Panc1 (cell line): Measurements from ENCODE around the gene ZP1. TPM values are rescaled to one million over a fixed set of nuclear protein-coding genes. Genes with fewer than 3 reads are reported as not detected.
"Not testable (repeated sequence)": the region's sequence is repeated elsewhere in the genome, so short reads cannot be mapped to it uniquely, and the experiment has no call there.

Experiments
- ATAC-seq: fragments of 200-7000 bp; cut with Tn5 transposase; 2 replicates; pipeline ENCODE4 v1.9.1; 2020; ENCODE audit warnings: mild to moderate bottlenecking, moderate library complexity
- BruUV-seq: library from RNA; stranded (reverse); fragments of 400-500 nt; replicated peaks from 2 replicates; lab custom pipeline; 2021; lab: Mats Ljungman, UMichigan
- CTCF ChIA-PET: fragments of 300-600 bp; sonication (Branson Sonifier 250); formaldehyde crosslinking; loops from one replicate; lab custom pipeline; 2022; ENCODE audit warnings: antibody characterized with exemption; lab: Charles Lee
- POLR2A ChIA-PET: fragments of 300-600 bp; sonication (Branson Sonifier 250); formaldehyde crosslinking; loops from one replicate; lab custom pipeline; 2022; ENCODE audit warnings: antibody characterized with exemption; lab: Charles Lee
- DNase-seq: peaks from one replicate; pipeline ENCODE4 v3.0.0-alpha.2; 2010; ENCODE audit warnings: low read depth, low spot score
- H3K27ac ChIP-seq: 2 replicates; pipeline ENCODE4 v1.5.1; 2011; ENCODE audit warnings: mild to moderate bottlenecking, low read length, inconsistent platforms
- H3K27me3 ChIP-seq: fragments of 200-500 bp; sonication (Bioruptor generic); 2 replicates; pipeline ENCODE4 v1.6.0; 2014; ENCODE audit warnings: low read length, inconsistent platforms; ENCODE audit not compliant: control insufficient read depth, insufficient read depth
- H3K36me3 ChIP-seq: fragments of 200-500 bp; sonication (Bioruptor generic); 2 replicates; pipeline ENCODE4 v1.5.1; 2014; ENCODE audit warnings: inconsistent platforms, mild to moderate bottlenecking, low read length, moderate library complexity; ENCODE audit not compliant: control insufficient read depth, insufficient read depth
- H3K4me1 ChIP-seq: 2 replicates; pipeline ENCODE4 v1.5.1; 2011; ENCODE audit warnings: inconsistent platforms, mild to moderate bottlenecking, low read length, moderate library complexity; ENCODE audit not compliant: control insufficient read depth, insufficient read depth
- H3K4me3 ChIP-seq, 2 experiments: 2 replicates each; pipeline ENCODE4 v1.5.1; 2011 to 2012; ENCODE audit warnings: low read depth in 2 of 2, low read length in 2 of 2, mild to moderate bottlenecking in 2 of 2, inconsistent platforms in 1 of 2, moderate library complexity in 1 of 2
- H3K9me3 ChIP-seq: fragments of 200-500 bp; sonication (Bioruptor generic); 2 replicates; pipeline ENCODE4 v1.5.1; 2014; ENCODE audit warnings: low read depth, mild to moderate bottlenecking, inconsistent platforms, low read length, moderate library complexity; ENCODE audit not compliant: control insufficient read depth, insufficient read depth
- POLR2AphosphoS5 ChIP-seq: IDR thresholded peaks from 2 replicates; pipeline ENCODE4 v1.6.1; 2012; ENCODE audit warnings: mild to moderate bottlenecking, low read depth, low read length, moderate library complexity
- SIN3A ChIP-seq: IDR thresholded peaks from 2 replicates; pipeline ENCODE4 v1.6.1; 2012; ENCODE audit warnings: low read depth, mild to moderate bottlenecking, low read length, moderate library complexity, borderline replicate concordance; ENCODE audit not compliant: insufficient read depth
- TCF7L2 ChIP-seq: IDR thresholded peaks from 2 replicates; pipeline ENCODE4 v1.6.1; 2011; ENCODE audit warnings: mild to moderate bottlenecking, low read depth, low read length, inconsistent platforms
- in situ Hi-C: cut with HindIII; loops from 2 replicates; pipeline ENCODE4 v1.10.0; 2016; ENCODE audit warnings: low sequenced_read_pairs, low pct_unique_long_range_greater_than_20kb
- intact Hi-C: fragments of 100-400 bp; cut with micrococcal nuclease; formaldehyde crosslinking; loops from one replicate; pipeline ENCODE4 v1.10.0; 2022; ENCODE audit not compliant: unreplicated experiment
- total RNA-seq: library from RNA; stranded (reverse); gene quantifications from one replicate; pipeline ENCODE4 v1.2.1, GENCODE V29; 2021; ENCODE audit not compliant: unreplicated experiment
- TF ChIP-seq, protein P1 (sequence below), 2 experiments: IDR thresholded peaks; 2 replicates each; pipeline ENCODE4 v1.6.1; 2011 to 2012; ENCODE audit warnings: low read depth in 2 of 2, control low read depth in 1 of 2, low read length in 1 of 2, mild to moderate bottlenecking in 1 of 2, moderate library complexity in 1 of 2; ENCODE audit not compliant: insufficient read depth in 1 of 2
- TF ChIP-seq, protein P2 (sequence below): fragments of 450-650 bp; IDR thresholded peaks from 2 replicates; pipeline ENCODE4 v1.5.1; 2017; ENCODE audit warnings: mild to moderate bottlenecking

The ZP1 gene
- total RNA-seq, 1 experiment from 2014 or later = not detected

DNA sequence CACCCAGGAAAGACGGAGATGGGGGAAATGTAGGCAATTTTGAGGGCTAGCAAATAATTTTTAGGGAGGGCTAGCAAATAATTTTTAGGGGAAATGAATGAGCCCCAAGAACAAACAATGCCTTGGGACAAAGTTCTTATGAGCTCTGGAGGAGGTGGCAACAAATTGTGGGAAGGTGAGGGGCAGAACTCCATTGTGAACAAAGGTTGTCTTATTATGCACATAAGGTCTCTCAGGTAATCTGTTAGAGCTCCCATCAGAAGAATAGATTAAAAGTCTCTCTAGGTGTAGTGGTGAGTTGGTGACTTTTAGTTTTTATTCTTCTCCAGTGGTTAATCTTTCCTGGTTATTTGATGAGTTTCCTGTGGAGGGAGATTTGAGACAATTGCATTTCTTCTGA is 41.5 kb downstream of the ZP1 start:
- intact Hi-C loops = no loop called here

DNA sequence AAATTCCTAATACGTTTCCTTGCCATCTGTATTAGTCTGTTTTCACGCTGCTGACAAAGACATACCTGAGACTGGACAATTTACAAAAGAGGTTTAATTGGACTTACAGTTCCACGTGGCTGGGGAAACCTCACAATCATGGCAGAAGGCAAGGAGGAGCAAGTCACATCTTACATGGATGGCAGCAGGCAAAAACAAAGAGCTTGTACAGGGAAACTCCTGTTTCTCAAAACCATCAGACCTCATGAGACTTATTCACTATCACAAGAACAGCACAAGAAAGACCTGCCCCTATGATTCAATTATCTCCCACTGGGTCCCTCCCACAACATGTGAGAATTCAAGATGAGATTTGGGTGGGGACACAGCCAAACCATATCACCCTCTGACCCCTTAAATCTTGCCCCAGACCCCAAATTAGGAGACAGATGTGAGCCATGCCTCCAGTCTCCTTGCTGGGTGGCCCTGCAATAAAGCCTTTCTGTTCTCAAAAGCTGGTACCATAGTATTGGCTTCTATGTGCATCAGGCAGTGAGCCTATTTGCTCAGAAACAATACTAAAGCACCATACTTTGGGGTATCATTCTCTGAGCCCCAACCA is 42.4 kb downstream of the ZP1 start:
- H3K9me3 ChIP-seq, CTCF ChIA-PET, BruUV-seq, H3K4me3 ChIP-seq, H3K36me3 ChIP-seq, DNase-seq, intact Hi-C loops, H3K27me3 ChIP-seq, ATAC-seq, in situ Hi-C loops, H3K27ac ChIP-seq, POLR2A ChIA-PET: not testable (repeated sequence)
- peaks cover 17% of the 10 kb centered on the region for H3K4me1 ChIP-seq

More for the DNA sequence above, 41.5 kb downstream of the ZP1 start:
- CTCF ChIA-PET = no interaction called here
- no peak for DNase-seq
- Histone ChIP-seq H3K27me3 (0 out of 2 replicates have a peak, but pooled peaks cover 3% of the 10 kb centered on the region), H3K27ac (no peak overlapping the region), H3K9me3 (no peaks in the 10 kb centered on the region), H3K4me1 (peaks cover 19% of the 10 kb centered on the region), H3K4me3 (no peak overlapping the region), H3K36me3 (peaks cover 3% of the 10 kb centered on the region)
- in situ Hi-C loops = no loop called here
- no peak for TF ChIP-seq POLR2AphosphoS5
- TF ChIP-seq SIN3A = no peak
- TF ChIP-seq, protein P1, sequence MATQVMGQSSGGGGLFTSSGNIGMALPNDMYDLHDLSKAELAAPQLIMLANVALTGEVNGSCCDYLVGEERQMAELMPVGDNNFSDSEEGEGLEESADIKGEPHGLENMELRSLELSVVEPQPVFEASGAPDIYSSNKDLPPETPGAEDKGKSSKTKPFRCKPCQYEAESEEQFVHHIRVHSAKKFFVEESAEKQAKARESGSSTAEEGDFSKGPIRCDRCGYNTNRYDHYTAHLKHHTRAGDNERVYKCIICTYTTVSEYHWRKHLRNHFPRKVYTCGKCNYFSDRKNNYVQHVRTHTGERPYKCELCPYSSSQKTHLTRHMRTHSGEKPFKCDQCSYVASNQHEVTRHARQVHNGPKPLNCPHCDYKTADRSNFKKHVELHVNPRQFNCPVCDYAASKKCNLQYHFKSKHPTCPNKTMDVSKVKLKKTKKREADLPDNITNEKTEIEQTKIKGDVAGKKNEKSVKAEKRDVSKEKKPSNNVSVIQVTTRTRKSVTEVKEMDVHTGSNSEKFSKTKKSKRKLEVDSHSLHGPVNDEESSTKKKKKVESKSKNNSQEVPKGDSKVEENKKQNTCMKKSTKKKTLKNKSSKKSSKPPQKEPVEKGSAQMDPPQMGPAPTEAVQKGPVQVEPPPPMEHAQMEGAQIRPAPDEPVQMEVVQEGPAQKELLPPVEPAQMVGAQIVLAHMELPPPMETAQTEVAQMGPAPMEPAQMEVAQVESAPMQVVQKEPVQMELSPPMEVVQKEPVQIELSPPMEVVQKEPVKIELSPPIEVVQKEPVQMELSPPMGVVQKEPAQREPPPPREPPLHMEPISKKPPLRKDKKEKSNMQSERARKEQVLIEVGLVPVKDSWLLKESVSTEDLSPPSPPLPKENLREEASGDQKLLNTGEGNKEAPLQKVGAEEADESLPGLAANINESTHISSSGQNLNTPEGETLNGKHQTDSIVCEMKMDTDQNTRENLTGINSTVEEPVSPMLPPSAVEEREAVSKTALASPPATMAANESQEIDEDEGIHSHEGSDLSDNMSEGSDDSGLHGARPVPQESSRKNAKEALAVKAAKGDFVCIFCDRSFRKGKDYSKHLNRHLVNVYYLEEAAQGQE (IDR thresholded peaks at IDR 0.05; ENCODE audit: insufficient read depth in 1 of 2, low read depth in 2 of 2, low read length in 1 of 2) = no peak
- TF ChIP-seq, protein P2, sequence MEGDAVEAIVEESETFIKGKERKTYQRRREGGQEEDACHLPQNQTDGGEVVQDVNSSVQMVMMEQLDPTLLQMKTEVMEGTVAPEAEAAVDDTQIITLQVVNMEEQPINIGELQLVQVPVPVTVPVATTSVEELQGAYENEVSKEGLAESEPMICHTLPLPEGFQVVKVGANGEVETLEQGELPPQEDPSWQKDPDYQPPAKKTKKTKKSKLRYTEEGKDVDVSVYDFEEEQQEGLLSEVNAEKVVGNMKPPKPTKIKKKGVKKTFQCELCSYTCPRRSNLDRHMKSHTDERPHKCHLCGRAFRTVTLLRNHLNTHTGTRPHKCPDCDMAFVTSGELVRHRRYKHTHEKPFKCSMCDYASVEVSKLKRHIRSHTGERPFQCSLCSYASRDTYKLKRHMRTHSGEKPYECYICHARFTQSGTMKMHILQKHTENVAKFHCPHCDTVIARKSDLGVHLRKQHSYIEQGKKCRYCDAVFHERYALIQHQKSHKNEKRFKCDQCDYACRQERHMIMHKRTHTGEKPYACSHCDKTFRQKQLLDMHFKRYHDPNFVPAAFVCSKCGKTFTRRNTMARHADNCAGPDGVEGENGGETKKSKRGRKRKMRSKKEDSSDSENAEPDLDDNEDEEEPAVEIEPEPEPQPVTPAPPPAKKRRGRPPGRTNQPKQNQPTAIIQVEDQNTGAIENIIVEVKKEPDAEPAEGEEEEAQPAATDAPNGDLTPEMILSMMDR = no peak
- TF ChIP-seq TCF7L2 = no peak
- no TSS peak for BruUV-seq
- no peak for ATAC-seq
- POLR2A ChIA-PET = interaction anchor here (0.5 kb wide), 1 partner anchor 36 kb away, joined by 3 read pairs; no protein-coding TSS in a partner anchor

DNA sequence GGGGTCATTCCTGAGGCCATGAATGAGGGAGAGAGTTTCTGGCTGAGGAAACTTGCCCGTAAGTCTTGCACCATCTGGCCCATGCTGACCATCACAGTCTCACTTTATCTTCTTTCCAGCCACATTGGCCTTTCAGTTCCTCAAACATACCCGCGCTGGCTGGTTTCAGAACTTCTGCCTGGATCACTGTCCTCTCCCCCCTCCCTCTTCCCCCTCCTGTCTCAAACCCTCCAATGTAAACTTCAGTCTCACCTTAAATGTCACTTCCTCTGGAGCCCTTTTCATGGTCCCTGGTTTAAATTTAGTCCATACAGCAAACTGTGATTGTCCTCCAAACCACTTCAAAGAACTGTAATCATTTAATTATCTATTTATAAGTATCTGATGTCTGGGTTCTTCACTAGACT is 42.9 kb downstream of the ZP1 start:
- H3K27ac ChIP-seq = no peak overlapping the region
- TF ChIP-seq POLR2AphosphoS5 (no peak), SIN3A (no peak), TCF7L2 (no peak)
- TF ChIP-seq, protein P1 (IDR thresholded peaks at IDR 0.05; ENCODE audit: insufficient read depth in 1 of 2, low read depth in 2 of 2, low read length in 1 of 2) = no peak
- TF ChIP-seq, protein P2 = no peak
- in situ Hi-C loops (no loop called here), intact Hi-C loops (no loop called here)
- ChIA-PET POLR2A (no interaction called here), CTCF (no interaction called here)
- DNase-seq = no peak
- H3K9me3 ChIP-seq = no peaks in the 10 kb centered on the region
- H3K27me3 ChIP-seq = 0 out of 2 replicates have a peak, but pooled peaks cover 3% of the 10 kb centered on the region
- BruUV-seq = no TSS peak
- H3K4me3 ChIP-seq = no peak overlapping the region
- peaks cover 17% of the 10 kb centered on the region for H3K4me1 ChIP-seq
- peaks cover 3% of the 10 kb centered on the region; the same call in 1 of the 2 replicates for H3K36me3 ChIP-seq
- no peak for ATAC-seq
